ENCODE measurements around the gene NRAP.

Gene NRAP

GRCh38 chr10:113626809-113627355, 37.0 kb downstream of the NRAP start:
- TF ChIP-seq NFRKB (IDR thresholded peaks at IDR 0.05) (no peak), FOXA1 (IDR thresholded peaks at IDR 0.05) (no peak), LEF1 (IDR thresholded peaks at IDR 0.05; ENCODE audit: borderline replicate concordance) (no peak), L3MBTL2 (conservative IDR thresholded peaks at IDR 0.05) (no peak), FOXM1 (IDR thresholded peaks at IDR 0.05; ENCODE audit: borderline replicate concordance) (no peak), ARNT (IDR thresholded peaks at IDR 0.05) (no peak), CTBP1 (IDR thresholded peaks at IDR 0.05; ENCODE audit: borderline replicate concordance) (no peak), SUZ12 (IDR thresholded peaks at IDR 0.05) (no peak), ELF4 (IDR thresholded peaks at IDR 0.05) (no peak), HDGF (IDR thresholded peaks at IDR 0.05; ENCODE audit: borderline replicate concordance) (no peak), FOXK2 (IDR thresholded peaks at IDR 0.05) (no peak), BHLHE40 (IDR thresholded peaks at IDR 0.05; ENCODE audit: borderline replicate concordance) (no peak)
- TF ChIP-seq, protein P1, sequence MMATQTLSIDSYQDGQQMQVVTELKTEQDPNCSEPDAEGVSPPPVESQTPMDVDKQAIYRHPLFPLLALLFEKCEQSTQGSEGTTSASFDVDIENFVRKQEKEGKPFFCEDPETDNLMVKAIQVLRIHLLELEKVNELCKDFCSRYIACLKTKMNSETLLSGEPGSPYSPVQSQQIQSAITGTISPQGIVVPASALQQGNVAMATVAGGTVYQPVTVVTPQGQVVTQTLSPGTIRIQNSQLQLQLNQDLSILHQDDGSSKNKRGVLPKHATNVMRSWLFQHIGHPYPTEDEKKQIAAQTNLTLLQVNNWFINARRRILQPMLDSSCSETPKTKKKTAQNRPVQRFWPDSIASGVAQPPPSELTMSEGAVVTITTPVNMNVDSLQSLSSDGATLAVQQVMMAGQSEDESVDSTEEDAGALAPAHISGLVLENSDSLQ (IDR thresholded peaks at IDR 0.05): no peak
- POLR2A ChIA-PET: interaction anchor here (0.6 kb wide), 1 partner anchor 22 kb away, joined by 3 read pairs; no protein-coding TSS in a partner anchor
- CTCF ChIA-PET: interaction anchor here (0.6 to 2.4 kb wide), 4 partner anchors 11 to 571 kb away, joined by 3 to 10 read pairs (median 5); no protein-coding TSS in a partner anchor
- DNase-seq (ENCODE audit: extremely low spot score): no peak

GRCh38 chr10:113625461-113626186, 38.2 kb downstream of the NRAP start:
- no peak for DNase-seq (ENCODE audit: extremely low spot score)
- ChIA-PET POLR2A (no interaction called here), CTCF (interaction anchor here (2.4 kb wide), 1 partner anchor 10 kb away, joined by 10 read pairs; no protein-coding TSS in a partner anchor)
- TF ChIP-seq, protein P1 (IDR thresholded peaks at IDR 0.05): no peak
- no peak for TF ChIP-seq ARNT (IDR thresholded peaks at IDR 0.05)
- TF ChIP-seq FOXK2 (IDR thresholded peaks at IDR 0.05): no peak
- TF ChIP-seq SUZ12 (IDR thresholded peaks at IDR 0.05): no peak
- no peak for TF ChIP-seq FOXA1 (IDR thresholded peaks at IDR 0.05)
- TF ChIP-seq CTBP1 (IDR thresholded peaks at IDR 0.05; ENCODE audit: borderline replicate concordance): no peak
- TF ChIP-seq FOXM1 (IDR thresholded peaks at IDR 0.05; ENCODE audit: borderline replicate concordance): no peak
- TF ChIP-seq BHLHE40 (IDR thresholded peaks at IDR 0.05; ENCODE audit: borderline replicate concordance): no peak
- TF ChIP-seq SP1 (IDR thresholded peaks at IDR 0.05): no peak
- TF ChIP-seq NFRKB (IDR thresholded peaks at IDR 0.05): no peak
- no peak for TF ChIP-seq ELF4 (IDR thresholded peaks at IDR 0.05)
- no peak for TF ChIP-seq L3MBTL2 (conservative IDR thresholded peaks at IDR 0.05)
- TF ChIP-seq TARDBP (IDR thresholded peaks at IDR 0.05): no peak
- TF ChIP-seq ZNF384 (IDR thresholded peaks at IDR 0.05): no peak
- no peak for TF ChIP-seq HDGF (IDR thresholded peaks at IDR 0.05; ENCODE audit: borderline replicate concordance)
- TF ChIP-seq LEF1 (IDR thresholded peaks at IDR 0.05; ENCODE audit: borderline replicate concordance): no peak

DNA sequence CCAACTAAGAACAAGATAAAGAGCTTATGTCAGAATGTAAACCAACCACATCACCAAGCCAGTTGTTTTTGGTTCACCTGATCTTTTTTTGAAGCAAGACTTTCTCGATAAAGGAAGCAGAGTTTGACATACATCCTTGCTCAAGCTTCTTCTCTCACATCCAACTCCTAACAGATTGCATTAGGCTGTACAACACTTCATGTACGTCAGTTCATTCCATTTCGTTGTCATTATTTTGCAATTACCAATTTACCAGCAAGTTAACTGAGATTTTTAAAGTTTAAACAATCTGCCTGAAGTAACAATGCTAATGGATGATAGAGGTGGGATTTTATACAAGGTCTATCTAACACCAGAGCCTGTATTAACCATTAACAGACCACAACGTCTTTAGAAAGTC, 41.0 kb downstream of the NRAP start:
- ChIA-PET POLR2A (no interaction called here), CTCF (interaction anchor here (0.6 kb wide), 1 partner anchor 10 kb away, joined by 3 read pairs; no protein-coding TSS in a partner anchor)
- no peak for DNase-seq (ENCODE audit: extremely low spot score)
- TF ChIP-seq TARDBP (IDR thresholded peaks at IDR 0.05) (no peak), FOXA1 (IDR thresholded peaks at IDR 0.05) (no peak), NFRKB (IDR thresholded peaks at IDR 0.05) (no peak), SP1 (IDR thresholded peaks at IDR 0.05) (no peak), FOXK2 (IDR thresholded peaks at IDR 0.05) (no peak), L3MBTL2 (conservative IDR thresholded peaks at IDR 0.05) (no peak), CTBP1 (IDR thresholded peaks at IDR 0.05; ENCODE audit: borderline replicate concordance) (no peak), ELF4 (IDR thresholded peaks at IDR 0.05) (no peak), SUZ12 (IDR thresholded peaks at IDR 0.05) (no peak), BHLHE40 (IDR thresholded peaks at IDR 0.05; ENCODE audit: borderline replicate concordance) (no peak), LEF1 (IDR thresholded peaks at IDR 0.05; ENCODE audit: borderline replicate concordance) (no peak), ARNT (IDR thresholded peaks at IDR 0.05) (no peak), HDGF (IDR thresholded peaks at IDR 0.05; ENCODE audit: borderline replicate concordance) (no peak)
- TF ChIP-seq, protein P1 (IDR thresholded peaks at IDR 0.05): no peak

DNA sequence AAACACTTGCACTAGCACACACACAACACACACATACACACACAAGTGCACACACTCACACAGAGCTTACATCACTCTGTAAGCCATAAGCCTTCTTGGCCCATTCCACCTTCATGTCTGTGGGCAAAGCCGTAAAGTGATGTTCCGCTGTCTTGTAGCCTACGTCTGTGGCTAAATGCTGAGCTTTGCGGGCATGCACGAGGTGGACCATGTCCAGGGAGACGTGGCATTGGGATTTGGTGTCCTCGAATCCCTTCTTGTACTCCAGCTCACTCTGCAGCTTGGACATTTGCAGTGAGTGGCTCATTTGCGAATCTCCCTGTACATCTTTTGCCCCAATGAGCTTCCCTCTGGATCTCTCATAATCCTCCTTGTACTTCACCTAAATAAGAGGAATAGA, 42.0 kb downstream of the NRAP start:
- POLR2A ChIA-PET: no interaction called here

More for the DNA sequence above, 42.0 kb downstream of the NRAP start:
- no peak for DNase-seq (ENCODE audit: extremely low spot score)
- CTCF ChIA-PET: no interaction called here
- TF ChIP-seq NFRKB (IDR thresholded peaks at IDR 0.05) (no peak), LEF1 (IDR thresholded peaks at IDR 0.05; ENCODE audit: borderline replicate concordance) (no peak), L3MBTL2 (conservative IDR thresholded peaks at IDR 0.05) (no peak), SUZ12 (IDR thresholded peaks at IDR 0.05) (no peak), FOXK2 (IDR thresholded peaks at IDR 0.05) (no peak), FOXA1 (IDR thresholded peaks at IDR 0.05) (no peak), ELF4 (IDR thresholded peaks at IDR 0.05) (no peak), TARDBP (IDR thresholded peaks at IDR 0.05) (no peak), FOXM1 (IDR thresholded peaks at IDR 0.05; ENCODE audit: borderline replicate concordance) (no peak), ARNT (IDR thresholded peaks at IDR 0.05) (no peak), HDGF (IDR thresholded peaks at IDR 0.05; ENCODE audit: borderline replicate concordance) (no peak), BHLHE40 (IDR thresholded peaks at IDR 0.05; ENCODE audit: borderline replicate concordance) (no peak), SP1 (IDR thresholded peaks at IDR 0.05) (no peak)
- TF ChIP-seq, protein P1 (IDR thresholded peaks at IDR 0.05): no peak
